Fibroblast of skin of abdomen (primary cell): ENCODE results near the gene OR9G4. TPM values are rescaled to one million over a fixed set of nuclear protein-coding genes. Genes with fewer than 3 reads are reported as not detected.

Source experiments
- DNase-seq: peaks from one replicate; pipeline ENCODE4 v3.0.0-alpha.2; 2013
- polyA plus RNA-seq, 2 experiments: library from polyadenylated mRNA; unstranded; fragments of 120-200 nt; gene quantifications; one replicate each; pipeline ENCODE4 v1.2.1, GENCODE V29; 2013; ENCODE audit not compliant: insufficient read length in 2 of 2

OR9G4 gene
- not detected for polyA plus RNA-seq (2013, experiment 1 of 2; ENCODE audit: insufficient read length)
- polyA plus RNA-seq (2013, experiment 2 of 2; ENCODE audit: insufficient read length), result not detected

DNA sequence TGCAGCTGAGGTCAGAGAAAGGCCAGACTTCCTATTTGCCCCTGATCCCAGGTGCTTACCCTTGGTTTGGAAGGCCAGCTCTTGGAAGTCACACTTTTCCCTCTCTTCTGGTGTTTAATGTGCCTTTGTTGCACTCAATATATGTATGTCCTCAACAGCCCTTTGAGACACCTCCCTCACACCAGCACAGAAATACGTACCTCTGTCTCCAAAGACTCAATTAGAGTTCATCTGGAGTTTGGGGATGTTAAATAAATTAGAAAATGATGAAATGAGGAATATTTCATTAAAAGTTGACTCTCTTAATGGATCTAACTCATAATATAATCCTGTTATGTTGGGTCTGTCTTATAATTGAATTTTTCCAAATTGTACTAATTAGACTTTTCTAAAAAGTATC is at the start of gene OR9G4:
TSS of gene OR9G4 (minus strand) at position 101 of the 400 bp plus-strand sequence. CDS start 4,931 bp downstream, outside the sequence.
- no peak for DNase-seq

- DNase-seq, result peak; percentile 34
Measured at GRCh38 chr11:56783448-56784041, 35.0 kb upstream of the OR9G4 start.

DNA sequence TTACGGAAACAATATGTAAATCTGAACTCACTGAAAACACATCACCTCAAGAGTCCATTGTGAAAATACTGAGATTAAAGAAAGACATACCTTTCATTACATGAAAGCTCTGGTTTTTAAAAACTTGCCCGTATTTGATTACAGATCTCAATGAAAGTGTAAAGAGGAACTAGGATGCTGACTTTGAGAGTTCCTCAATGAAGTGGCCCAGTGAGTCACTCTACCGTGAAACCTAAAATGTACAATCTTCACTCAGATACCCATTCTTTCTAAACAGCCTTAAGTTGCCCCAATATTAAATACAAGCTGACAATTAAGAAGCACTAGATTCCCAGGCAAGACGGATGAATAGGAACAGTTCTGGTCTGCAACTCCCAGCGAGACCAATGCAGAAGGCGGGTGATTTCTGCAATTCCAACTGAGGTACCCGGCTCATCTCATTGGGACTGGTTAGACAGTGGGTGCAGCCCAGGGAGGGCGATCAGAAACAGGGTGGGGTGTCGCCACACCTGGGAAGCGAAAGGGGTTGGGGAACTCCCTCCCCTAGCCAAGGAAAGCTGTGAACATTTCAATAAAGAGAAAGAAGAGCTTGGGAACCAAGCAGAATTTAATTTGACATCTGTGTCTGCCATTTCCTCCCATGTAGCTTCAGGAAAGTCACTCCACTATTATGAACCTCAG is 33.8 kb upstream of the OR9G4 start:
- DNase-seq, result no peak

DNA sequence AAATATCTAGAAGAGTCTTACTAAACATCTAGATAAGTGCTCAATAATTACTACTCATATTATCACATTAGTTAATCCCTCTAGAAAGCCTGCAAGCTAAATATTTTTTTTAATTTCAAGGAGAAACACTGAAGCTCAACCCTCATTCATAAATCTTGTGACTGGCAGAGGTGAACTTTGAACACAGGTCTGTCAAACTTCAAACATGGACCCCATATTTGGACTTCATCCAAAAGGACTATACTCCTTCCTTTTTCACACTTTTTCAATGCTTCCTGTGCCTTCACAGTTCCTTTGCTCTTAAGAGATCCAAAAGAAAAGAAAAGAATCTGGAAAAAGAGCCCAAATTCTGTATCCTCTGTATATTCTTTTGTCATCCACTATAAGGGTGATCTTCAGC is 28.3 kb upstream of the OR9G4 start:
- no peak for DNase-seq

GRCh38 chr11:56764976-56765375 is 16.5 kb upstream of the OR9G4 start:
- no peak for DNase-seq

- no peak for DNase-seq
Measured at GRCh38 chr11:56751480-56751879, 3.0 kb upstream of the OR9G4 start.

DNA sequence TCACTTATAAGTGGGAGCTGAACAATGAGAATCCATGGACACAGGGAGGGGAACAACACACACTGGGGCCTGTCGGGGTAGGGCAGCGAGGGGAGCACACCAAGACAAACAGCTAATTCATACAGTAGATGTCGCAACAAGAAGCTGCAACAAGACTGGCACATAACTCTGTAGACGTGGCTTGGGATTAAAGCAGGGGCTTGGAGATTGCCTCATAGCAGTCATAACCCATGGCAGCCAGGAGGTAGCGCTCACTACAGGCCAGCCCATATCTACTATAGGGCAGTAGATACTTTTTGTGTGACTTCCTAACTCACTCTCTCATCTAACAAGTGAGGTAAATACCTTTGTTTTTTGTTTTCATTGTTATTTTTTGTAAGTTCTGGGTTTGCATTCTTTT is 1.7 kb upstream of the OR9G4 start:
- DNase-seq, result no peak

DNA sequence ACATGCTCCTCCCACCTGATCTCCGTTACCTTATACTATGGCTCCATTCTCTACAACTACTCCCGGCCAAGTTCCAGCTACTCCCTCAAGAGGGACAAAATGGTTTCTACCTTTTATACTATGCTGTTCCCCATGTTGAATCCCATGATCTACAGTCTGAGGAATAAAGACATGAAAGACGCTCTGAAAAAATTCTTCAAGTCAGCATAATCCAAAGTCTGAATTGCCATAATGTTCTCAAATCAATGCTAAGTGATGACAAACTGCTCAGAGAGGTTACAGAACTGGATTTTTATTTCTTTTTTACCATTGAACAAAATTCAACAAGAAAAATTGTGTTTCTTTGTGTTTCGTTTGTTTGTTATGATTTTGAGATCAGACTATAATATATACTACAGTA is 7.6 kb downstream of the OR9G4 start:
- DNase-seq, result no peak

GRCh38 chr11:56740107-56740506 is 8.4 kb downstream of the OR9G4 start:
- no peak for DNase-seq

GRCh38 chr11:56720513-56720912 is 28.0 kb downstream of the OR9G4 start:
- no peak for DNase-seq

DNA sequence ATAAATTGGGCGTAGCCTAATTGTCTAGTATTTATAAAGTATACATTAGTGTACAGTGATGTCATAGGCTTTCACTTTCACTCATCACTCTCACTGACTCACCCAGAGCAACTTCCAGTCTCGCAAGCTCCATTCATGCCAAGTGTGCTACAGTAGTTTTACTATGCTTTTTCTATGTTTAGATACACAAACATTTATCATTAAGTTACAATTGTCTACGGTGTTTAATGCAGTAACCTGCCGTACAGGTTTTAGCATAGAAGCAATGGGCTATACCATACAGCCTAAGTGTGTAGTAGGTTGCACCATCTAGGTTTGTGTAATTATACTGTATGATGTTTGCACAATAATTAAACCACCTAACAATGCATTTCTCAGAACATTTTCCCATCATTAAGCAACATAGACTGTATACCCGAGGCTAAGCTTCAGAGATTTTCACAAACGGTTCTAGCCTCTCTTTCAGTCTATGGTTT is 32.1 kb downstream of the OR9G4 start:
- no peak for DNase-seq

GRCh38 chr11:56714206-56714605 is 34.3 kb downstream of the OR9G4 start:
- DNase-seq, result no peak

GRCh38 chr11:56706486-56706885 is 42.0 kb downstream of the OR9G4 start:
- no peak for DNase-seq

DNA sequence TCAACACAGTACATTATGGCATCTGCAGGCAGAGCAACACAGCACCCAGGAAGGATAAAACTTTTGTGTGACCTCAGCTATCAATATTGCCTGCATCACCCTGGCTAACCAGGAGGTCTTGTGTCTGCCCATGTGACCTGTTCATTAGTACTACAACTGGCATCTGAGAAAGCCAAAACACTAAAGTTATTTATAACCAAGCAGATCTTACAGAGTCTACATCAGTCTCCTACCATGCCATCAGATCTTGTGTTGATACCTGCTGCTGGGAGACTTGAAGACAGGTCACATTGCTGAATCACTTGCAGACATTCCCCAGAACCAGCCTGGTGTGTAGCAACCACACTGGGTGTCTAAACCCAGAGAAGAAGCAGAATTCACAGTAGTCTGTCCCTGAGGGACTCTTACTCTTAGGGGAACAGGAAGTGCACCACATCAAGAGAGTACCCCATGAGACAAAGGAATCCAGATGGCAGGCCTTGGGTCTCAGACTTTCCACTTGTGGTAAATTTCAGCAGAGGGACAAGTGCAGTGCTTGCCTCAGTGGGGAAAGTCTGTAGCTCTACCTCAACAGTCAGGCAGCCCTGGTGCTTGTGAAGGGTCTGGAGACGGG is 42.6 kb downstream of the OR9G4 start:
- DNase-seq, result no peak

DNA sequence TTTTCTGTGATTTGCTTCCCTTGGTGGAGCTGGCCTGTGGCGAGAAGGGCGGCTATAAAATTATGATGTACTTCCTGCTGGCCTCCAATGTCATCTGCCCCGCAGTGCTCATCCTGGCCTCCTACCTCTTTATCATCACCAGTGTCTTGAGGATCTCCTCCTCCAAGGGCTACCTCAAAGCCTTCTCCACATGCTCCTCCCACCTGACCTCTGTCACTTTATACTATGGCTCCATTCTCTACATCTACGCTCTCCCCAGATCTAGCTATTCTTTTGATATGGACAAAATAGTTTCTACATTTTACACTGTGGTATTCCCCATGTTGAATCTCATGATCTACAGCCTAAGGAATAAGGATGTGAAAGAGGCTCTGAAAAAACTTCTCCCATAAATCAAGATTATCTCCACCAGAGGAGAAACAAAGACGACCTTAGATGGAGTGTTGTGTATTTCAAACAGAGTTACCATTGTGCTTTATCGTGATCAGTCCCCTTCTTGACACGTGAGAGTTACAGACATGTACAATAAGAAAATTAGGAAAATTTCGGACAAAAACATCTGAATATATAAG is 47.5 kb downstream of the OR9G4 start:
- no peak for DNase-seq

- no peak for DNase-seq
Measured at GRCh38 chr11:56700242-56700913, 48.1 kb downstream of the OR9G4 start.

DNA sequence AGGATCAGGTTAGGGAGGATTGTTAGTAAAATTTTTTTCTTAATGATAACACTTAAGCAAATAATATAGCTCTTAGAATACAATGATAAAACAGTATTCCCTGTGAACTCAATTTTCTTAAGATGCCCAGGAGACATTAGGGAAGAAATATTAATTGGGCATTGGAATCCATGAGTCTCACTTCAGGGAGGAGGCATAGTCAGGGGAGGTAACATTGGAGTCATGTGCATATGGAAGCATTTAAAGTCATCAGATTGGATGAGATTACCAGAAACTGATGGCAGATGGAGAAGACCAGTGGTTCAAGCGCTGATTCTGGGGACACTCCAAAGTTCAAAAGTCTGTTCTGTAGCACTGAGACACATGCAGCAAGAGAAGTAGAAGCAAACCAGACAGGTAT is 49.7 kb downstream of the OR9G4 start, which contains the start of gene OR9G1:
TSS of gene OR9G1 (plus strand) at position 301 of the 400 bp plus-strand sequence. CDS start 1,293 bp downstream, outside the sequence.
- no peak for DNase-seq

DNA sequence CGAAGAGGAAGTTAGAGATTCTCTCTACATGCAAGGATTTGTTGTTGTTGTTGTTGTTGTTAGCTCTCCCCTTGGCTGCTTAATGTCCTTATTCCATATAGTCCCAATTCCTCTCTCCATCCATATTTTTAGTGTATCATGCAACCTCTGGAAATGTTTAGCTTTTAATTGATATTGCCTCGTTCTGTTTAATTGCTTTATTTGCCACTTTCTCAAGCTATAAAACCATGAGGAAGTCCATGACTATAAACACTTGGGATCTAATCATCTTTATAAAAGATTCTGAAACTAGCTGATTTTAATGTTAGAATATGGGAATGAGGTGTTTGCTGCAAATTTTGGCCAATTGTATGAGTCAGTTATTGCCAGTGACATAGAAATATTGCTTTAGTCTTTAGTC is 55.1 kb downstream of the OR9G4 start:
- no peak for DNase-seq
